GM19397 (cell line): ENCODE data around the gene BRAT1.

Source experiments
- ATAC-seq: cut with Tn5 transposase; IDR thresholded peaks from one replicate; pipeline ENCODE4 v1.9.1; 2021; ENCODE audit warnings: mild to moderate bottlenecking, moderate library complexity; ENCODE audit not compliant: unreplicated experiment

BRAT1 gene

DNA sequence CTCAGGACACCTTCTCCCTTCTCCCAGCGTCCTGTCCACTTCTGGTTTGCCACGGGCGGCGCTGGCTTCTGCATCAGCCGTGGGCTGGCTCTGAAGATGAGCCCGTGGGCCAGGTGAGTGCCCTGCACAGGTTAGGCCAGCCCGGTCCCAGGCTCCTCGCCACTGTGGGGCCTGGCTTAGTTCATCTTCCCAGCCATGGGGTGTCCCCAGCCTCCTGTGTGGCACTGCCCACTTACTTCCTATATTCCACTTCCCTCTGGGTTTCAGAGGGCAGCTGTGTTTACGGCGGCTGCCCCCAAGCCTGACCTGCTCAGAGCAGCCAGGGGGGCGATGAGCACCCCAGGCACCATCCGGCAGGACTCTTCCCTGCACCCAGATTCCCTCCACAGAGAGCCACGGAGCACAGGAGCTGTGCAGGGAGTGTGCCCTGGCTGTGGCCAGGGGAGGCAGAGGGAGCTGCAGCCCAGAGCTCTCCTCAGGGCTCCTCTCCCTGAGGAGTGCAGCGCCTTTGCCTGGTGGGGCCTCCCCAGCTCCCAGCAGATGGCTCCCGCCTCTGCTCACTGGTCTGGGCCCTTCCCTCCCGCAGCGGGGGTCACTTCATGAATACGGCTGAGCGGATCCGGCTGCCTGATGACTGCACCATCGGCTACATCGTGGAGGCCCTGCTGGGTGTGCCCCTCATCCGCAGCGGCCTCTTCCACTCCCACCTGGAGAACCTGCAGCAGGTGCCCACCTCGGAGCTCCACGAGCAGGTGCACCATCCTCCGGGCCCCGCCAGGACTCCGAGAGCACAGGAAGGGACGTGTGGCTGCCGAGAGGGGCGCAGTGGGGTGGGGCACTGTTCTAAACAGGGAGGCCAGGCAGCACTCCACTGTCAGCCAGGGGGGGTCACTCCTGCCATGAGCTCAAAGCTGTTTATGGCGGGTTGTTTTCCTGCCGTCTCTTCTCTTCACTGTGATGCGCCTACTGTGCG is 29.4 kb downstream of the BRAT1 start:
- no peak for ATAC-seq

DNA sequence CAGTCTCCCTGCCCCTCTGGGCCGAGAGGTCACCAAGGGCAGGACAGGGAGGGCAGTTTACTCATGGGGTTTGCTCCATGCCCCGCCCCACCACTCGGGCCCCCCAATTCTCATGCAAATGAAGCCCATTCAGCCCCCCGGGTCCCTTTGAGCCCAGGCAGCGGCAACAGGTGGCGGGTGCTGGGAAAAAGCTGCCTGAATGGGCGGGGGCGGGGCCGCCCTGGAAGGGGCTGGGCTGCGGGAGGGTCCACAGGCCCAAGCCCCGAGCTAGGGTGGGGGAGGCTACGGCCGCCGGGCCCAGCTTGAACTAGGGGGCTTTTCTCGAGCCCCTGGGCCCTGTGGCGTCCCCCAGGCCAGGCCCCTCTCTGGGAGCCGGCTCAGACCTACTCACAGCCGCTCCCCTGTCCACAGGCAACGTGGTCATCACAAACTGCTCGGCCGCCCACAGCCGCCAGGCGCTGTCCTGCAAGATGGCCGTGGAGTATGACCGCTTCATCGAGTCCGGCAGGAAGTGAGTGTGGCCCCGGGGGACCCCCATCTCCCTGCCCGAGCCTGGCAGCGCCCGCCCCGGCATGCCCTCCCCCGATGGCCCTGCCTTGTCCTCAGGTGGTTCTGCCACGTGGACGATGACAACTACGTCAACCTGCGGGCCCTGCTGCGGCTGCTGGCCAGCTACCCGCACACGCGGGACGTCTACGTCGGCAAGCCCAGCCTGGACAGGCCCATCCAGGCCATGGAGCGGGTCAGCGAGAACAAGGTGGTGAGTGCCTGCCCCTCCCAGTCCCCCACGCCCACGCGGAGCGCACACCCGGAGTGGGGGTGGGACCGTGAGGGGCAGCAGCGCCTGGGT is 30.3 kb downstream of the BRAT1 start:
- ATAC-seq = no peak

DNA sequence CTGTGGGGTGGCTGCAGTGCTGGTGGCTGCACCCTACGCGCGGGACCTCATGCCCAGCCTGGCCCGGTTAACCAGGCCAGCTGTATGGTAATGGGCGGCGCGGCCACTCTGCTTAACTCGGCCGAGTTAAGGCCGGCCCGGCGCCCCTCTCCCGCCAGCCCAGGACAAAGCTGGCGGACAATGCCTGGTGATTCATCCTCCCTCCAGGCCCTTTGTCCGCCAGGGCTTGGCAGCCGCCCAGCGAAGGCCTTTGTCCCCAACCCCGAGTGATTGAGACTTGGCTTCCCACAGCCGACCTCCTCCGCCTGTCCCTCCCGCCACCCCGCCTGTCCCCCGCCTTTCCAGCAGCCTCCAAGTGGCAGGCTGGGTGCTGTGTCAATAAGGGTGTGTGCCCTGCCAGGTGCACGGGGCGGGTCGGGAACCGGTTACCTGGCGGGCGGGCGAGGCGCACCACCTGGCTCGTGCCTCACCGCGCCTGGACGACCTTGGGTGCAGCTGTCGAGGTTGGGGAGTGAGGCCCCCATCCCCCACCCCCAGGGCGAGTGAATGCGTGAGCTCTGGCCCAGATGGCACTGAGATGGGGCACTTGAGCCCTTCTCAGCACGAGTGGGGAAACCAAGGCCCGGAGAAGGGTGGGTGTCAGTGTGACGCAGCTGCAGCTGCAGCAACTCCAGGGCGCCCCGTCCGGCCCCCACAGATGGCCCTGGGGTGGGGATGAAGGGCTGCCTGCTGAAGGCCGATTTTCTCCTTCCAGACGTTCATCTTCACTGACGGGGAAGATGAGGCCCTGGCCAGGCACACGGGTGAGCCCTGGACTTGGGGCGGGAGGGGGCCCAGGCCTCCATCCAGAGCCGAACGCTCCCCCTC is 31.1 kb downstream of the BRAT1 start:
- no peak for ATAC-seq

DNA sequence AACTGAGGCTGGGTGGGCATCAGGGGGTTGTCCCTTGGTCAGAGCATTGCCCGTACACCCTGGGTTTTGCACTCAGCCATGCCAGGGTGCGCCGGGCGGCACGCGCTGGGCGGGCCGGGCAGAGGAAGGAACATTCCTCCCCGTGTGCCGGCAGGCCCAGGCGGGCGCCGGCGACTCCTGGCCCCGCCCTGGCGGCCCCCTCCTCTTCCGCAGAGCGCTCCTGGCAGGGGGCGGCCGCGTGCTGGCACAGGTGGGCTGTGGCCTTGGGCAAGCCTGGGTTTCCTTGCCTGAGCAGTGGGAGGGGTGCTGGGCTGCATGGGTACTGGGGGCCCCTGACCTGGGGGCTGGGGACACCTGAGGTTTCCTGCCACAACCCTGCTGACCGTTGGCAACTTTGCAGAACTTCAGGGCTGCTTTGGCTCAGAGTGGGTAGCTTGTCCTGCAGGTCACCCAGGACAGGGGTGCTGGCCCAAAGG is 31.8 kb downstream of the BRAT1 start:
- ATAC-seq = no peak

DNA sequence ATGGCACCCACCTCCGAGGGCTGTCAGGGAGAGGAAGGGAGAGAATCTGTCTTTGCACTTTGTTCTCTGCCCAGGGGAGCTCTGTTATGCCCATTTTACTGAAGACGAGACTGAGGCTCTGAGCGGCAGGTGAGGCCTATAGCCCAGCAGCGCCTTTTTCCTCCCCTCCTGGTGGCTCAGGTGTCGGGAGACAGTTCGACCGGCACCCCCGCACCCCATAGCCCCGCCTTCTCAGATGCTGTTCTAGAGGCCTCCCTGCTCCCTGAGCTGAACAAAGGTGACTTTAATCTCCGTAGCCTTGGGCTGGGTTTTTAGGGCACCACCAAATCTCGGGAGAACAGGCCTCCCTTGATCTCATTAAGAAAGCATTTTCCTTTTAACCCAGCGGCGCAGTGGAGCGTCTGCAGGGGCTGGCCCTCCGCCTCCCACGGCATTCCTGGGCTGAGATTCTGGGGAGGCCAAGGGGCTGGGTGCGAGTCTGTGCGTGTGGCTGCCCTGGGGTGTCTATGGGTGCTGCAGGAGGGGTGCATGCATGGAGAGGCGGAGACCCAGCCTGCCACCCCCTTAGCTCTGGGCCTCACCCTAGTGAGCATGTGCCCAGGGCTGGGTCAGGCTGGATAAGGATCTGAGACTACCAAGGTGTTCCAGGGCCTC is 32.4 kb downstream of the BRAT1 start:
- ATAC-seq = no peak

DNA sequence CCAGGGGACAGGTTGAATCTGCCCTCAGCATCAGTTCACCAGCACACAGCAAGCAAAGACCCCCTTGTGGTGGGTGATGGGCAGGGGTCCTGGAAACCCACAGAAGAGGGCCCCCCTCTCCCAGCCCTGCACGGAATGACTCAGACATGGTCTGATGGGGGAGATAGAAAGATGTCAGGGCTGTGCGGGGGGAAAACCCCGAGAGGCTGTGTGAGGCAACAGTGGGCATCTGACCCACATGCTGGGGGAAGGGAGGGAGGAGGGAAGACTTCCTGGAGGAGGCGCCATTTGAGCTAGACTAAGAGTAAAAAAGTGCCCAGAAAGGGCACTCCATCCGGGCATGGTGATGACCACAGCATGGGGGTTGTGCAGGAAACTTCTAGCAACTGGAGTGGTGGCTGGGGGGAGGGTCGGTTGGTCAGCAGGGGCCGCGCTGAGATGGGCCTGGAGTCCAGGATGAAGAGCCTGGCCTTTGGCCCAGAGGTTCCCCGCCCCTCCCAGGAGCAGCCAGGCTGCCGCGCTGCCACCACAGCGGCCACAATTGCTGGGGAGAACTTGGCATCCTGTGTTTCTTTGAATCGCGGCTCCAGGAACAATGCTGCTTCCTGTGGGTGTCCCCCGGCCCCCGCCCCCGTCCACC is 33.3 kb downstream of the BRAT1 start:
- ATAC-seq = no peak

DNA sequence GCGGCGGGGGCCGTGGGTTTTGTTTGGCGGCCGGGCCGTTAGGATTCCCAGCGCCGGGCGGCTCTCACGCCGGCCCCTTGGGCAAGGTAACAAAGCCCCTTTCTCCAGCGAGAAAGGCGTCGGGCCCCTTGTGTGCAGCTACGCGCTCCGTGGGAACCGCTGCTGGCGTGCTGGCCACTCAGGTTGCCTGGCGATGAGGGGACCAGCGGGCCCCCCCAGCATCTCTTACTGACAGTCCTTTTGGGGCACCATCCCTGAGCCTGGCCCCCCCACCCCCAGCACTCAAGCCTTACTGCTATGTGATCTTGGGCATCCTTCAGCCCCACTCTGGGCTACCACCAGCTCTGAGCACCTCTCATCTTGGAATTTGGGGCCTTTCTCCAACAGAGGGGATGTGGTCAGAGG is 34.0 kb downstream of the BRAT1 start:
- no peak for ATAC-seq

DNA sequence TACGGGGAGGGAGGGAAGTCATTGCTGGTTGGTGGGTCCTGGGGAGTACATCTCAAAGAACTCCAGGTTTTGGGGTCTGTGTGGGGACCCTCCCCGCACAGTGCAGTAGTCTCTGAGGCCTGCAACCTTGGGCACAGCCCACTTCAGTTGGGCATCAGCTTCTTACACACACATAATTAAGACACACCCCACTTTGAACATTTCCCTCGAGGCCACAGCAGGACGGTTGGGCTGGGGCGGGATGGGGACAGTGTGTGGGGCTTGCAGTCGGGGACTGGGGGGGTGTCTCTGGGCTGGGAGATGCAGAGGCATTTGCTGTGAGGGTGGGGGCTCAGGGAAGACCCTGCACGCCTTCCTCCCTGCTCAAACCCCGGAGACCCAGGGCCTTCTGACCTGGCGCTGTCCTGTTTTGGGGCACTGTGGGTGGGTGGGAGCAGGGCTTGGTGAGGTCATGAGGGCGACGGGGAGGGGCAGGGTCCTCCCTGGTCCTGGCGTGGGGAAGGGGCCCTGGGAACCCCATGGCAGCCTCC is 34.5 kb downstream of the BRAT1 start:
- no peak for ATAC-seq

DNA sequence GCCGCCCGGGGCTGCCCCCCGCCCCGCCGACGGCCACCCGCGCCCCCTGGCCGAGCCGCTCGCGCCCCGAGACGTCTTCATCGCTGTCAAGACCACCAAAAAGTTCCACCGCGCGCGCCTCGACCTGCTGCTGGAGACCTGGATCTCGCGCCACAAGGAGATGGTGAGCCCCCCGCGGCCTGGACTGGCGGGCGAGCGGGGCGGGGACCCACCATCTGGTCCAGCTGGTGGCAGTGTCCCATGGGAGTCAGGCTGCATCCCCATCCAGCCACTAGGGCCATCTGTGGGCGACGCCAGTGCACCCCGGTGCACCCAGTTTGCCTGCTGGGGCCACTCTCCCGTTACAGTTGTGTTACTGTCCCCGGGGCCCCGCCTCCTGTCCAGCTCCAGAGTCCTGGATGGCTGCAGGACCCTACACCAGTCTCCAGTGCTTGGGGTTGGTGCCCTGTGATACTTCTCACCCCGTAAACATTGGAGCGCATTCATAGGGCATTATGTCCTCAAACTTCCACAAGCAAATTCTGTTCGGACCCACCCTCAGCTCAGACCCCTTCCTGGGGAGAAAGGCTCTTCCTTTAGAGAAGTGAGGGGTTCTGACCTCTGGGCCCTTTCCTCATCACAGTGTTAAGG is 35.1 kb downstream of the BRAT1 start:
- ATAC-seq = no peak

DNA sequence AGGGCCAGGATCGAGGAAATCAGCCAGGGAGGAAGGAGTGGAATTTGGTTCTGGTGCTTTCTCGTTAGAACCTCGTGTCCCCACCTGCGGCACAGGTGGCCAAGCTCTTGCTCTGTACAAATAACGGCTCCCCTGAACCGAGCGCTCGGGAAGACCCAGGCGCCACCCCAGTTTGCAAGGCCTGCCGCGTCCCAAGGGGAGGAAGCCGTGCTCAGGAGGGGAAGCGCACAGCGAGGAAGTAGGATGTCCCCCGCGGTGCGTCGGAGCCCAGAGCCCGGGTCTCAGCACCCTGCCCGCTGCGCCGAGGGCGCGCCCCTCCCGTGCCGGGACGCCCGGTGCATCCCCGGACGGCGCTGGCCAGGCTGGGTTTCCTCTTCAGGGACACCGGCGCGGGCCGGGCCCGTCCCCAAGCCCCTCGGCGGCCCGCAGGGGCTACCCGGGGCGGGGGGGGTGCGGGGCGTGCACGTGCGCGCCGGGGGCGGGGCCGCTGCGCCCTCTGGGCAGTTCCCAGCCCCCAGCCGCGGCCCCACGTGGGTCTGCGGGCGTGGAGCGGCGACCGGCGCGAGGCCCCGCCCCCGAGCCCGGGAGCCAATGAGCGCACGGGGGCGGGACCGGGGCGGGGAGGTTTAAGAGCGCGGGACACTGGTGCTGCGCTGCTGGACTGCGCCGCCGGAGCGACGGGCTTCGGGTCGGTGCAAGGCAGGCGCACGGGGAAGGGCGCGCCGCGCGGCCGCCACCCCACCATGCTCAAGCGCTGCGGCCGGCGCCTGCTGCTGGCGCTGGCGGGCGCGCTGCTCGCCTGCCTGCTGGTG is 36.0 kb downstream of the BRAT1 start, which contains the start of gene LFNG:
Gene LFNG, plus strand, starts transcription at position 656 of the 812 bp plus-strand sequence. Its CDS starts 88 bp downstream, at position 744.
- peak; percentile 86 for ATAC-seq

DNA sequence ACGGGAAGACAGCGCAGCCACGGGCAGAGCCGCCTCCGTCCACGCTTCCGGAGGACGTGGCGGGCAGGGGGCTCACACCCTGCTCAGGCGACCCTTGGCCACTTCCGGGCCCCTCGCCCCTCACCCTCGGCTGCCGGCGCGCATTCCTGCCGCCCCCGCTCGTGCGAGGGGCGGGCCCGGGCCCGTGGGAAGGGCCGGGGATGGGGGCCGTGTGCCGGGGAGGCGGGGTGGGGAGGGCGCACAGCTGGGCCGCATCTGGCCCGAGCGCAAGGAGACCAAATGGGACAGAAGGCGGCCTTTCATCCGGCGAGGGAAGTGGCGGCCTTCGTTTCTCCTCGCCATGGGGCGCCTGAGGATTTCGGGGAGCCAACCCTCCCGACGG is 36.6 kb downstream of the BRAT1 start:
- no peak for ATAC-seq

DNA sequence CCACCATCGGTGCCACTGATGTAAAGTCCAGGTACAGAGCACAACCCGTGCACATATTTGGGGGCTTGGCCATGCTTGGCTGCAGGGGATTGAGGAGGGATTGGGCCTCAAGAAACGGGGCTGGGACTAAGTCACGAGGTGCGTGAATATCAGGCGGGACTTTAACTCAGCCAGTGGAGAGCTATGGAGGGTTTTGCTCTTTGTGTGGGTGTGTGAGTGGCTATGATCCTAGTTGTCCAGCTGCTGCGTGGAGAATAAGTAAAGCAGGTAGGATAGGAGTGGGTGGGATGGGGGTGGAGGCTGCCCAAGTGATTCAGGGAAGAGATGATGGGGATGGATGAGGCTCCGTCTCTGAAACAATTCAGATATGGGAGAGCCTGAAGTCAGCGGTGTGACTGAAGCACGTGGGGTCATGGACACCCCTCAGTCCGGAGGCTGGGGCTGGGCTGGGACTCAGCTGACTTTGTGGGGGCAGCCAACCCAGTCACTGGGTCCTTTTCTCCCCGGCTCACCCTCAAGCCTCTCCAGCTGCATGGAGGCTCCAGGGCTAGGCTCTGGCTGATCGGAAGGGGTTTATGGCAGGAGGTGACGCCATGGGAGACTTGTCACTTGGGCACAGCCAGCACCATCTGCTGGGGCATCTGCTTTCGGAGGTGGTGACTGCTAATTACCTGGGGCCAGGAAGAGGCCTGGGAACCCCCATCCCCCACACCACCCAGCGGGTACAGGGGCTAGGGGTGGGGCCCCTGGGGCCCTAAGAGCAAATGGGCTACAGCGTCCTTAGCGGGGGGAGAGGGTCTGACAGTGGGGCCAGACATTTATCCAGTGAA is 37.4 kb downstream of the BRAT1 start:
- no peak for ATAC-seq

DNA sequence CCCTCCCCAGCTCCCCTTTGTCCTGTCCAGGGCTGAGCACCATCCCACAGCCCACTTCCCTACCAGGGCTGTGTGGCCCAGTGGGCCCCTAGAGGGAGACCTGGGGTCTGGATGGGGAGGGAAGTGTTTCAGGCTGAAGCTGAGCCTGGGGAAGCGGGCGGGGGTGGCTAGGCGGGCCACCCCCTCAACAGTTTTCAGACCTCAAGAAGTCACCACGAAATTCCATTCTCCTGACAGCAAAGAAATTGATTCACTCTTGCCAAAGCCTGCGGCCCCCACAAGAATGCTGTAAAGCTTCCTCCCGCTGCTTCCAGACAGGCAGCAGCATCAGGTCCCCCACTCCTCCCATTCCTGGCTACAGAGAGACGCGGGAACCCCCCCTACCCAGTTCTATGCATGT is 38.3 kb downstream of the BRAT1 start:
- ATAC-seq = no peak

DNA sequence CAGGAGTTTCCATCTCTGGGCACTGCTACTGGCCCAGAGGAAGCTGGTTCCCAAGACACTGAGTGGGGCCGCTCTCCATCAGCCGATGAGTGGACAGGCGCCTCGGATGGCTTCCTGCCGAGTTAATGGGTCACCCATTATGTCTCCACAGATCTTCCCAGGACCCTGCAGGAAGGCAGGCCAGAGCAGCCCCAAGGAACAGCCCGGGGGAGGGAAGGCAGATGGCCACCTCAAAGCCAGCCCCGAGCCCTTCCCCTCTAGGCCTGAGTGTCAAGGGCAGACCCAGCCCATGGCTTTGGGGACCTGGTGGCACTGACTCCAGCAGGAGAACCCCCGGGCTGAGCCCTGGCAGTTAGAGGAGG is 39.1 kb downstream of the BRAT1 start:
- ATAC-seq = no peak

DNA sequence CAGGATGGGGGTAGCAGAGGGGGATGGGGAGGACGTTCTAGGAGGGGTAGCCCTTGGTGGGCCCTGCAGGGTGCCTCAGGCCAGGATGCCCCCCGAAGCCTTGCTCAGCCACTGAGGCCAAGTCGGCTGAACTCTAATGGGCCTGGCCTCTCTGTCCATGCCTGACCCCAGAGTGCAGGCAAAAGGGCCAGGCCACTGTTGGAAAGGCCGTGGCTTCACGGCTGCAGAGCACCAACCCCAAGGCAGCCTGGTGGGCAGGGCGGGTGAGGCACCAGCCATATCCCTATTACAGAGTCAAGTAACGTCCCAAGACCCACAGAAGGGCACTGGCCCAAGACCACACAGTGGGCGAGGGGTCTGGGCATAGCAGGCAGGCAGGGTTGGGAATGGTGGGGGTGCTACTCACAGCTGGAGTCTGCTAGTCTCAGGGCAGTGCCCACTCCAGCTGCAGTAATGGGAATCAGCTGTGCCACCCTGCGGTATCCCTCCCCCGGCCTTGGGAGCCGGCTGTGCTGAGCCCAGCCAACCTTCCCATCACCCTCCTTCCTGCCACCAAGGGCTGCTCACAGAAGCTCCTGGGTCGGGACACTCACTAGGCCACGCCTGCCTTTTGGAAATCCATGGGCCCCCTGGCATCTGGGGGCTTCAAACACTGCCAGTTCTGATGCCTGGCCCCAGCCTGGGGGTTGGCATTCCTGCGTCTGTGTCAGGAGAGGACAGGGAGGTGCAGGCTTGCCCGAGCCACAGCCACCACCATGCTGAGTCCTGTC is 39.7 kb downstream of the BRAT1 start:
- no peak for ATAC-seq
